A673 (cell line): Measurements from ENCODE around the gene IQCK.

Source experiments
- EZH2 ChIP-seq: fragments of 200-600 bp; sonication (generic); IDR thresholded peaks from 2 replicates; pipeline ENCODE4 v1.6.1; 2017; ENCODE audit warnings: borderline replicate concordance, low read depth, mild to moderate bottlenecking, mixed read lengths, antibody characterized with exemption, low read length; ENCODE audit not compliant: poor library complexity, severe bottlenecking
- TF ChIP-seq, protein P1 (sequence below): fragments of 300-800, 200-600 bp; sonication (generic); conservative IDR thresholded peaks from 2 replicates; pipeline ENCODE4 v1.5.1; 2017; ENCODE audit warnings: low read depth, mild to moderate bottlenecking, antibody characterized with exemption, low read length, moderate library complexity, mixed read lengths

DNA sequence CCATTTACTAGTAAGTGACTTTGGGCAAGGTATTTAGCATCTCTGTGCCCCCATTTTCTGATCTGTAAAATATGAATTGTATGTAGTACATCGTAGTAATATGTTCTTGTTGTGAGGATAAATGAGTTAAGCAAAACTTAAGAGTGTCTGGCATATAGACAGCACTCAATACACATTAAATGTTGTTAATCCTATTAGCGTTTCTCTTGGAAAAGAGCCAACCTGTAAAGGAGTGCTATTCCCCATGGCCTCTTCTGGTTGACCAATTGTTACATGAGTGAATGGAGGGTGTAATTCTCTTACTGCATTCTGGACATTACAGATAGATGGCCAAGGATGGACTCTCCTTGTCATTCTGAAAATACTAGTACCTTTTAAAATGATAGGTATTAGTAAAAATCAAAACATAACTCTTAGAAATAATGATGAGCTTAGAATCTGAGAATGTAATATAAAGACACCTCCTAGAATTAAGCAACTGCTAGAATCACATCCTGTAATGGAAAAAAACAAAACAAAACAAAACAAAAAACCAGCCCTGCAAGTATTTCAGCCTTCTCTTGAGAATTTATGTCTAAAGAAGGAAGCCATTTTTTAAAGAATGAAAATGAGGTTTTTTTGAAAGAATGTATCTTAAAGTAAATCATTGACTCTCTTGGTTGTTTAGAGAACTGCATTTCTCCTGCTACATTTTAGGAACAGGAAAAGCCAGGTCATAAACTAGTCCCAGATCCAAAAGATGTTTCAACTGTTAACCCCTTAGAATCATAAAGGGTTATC, 30.5 kb downstream of the IQCK start:
- no peak for TF ChIP-seq EZH2
- TF ChIP-seq, protein P1, sequence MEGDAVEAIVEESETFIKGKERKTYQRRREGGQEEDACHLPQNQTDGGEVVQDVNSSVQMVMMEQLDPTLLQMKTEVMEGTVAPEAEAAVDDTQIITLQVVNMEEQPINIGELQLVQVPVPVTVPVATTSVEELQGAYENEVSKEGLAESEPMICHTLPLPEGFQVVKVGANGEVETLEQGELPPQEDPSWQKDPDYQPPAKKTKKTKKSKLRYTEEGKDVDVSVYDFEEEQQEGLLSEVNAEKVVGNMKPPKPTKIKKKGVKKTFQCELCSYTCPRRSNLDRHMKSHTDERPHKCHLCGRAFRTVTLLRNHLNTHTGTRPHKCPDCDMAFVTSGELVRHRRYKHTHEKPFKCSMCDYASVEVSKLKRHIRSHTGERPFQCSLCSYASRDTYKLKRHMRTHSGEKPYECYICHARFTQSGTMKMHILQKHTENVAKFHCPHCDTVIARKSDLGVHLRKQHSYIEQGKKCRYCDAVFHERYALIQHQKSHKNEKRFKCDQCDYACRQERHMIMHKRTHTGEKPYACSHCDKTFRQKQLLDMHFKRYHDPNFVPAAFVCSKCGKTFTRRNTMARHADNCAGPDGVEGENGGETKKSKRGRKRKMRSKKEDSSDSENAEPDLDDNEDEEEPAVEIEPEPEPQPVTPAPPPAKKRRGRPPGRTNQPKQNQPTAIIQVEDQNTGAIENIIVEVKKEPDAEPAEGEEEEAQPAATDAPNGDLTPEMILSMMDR, result no peak
